Femur (tissue), 1 donor: ENCODE results near the gene PIEZO2.
"Not testable (repeated sequence)": the region's sequence is repeated elsewhere in the genome, so short reads cannot be mapped to it uniquely, and the experiment has no call there.

ENCODE experiments used
- DNase-seq: peaks from one replicate; pipeline ENCODE4 v3.0.0-alpha.2; 2017

The PIEZO2 gene

DNA sequence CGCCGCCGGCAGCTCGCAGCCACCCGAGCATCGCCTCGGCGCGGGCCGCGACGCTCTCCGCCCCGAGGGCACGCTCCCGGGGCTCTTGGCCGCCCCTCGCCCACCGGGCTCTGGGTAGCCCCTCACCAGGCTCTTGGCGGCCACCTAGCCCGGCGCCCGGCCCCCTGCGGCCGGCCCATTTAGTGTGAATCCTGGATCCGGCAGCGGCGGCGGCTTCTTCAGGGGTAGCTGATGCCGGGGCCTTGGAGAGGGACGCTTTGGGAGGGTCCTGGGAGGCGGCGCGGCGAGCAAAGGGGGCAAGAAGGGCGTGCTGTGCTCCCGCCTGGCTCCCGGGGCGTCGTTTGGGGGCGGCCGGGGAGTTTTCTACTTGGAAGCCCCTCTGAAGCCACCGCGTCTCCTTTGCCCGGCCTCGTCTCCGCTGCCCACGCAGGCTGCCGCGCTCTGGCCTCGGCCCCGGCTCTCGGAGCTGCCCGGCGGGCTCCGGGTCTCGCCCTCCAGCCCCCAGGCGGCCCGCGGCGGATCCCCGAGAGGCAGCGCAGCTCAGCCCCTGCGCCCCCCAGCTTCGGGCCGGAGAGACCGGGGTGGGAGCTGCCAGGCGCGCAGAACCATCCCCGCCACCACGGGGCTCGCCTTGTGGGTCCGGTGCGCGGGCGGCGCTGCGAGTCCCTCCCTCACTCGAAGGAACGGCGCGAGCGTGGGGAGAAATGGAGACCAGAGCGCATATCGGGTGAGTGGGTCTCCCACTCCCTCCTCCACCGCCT is 509 bp downstream of the PIEZO2 start:
- peak; percentile 48 for DNase-seq

DNA sequence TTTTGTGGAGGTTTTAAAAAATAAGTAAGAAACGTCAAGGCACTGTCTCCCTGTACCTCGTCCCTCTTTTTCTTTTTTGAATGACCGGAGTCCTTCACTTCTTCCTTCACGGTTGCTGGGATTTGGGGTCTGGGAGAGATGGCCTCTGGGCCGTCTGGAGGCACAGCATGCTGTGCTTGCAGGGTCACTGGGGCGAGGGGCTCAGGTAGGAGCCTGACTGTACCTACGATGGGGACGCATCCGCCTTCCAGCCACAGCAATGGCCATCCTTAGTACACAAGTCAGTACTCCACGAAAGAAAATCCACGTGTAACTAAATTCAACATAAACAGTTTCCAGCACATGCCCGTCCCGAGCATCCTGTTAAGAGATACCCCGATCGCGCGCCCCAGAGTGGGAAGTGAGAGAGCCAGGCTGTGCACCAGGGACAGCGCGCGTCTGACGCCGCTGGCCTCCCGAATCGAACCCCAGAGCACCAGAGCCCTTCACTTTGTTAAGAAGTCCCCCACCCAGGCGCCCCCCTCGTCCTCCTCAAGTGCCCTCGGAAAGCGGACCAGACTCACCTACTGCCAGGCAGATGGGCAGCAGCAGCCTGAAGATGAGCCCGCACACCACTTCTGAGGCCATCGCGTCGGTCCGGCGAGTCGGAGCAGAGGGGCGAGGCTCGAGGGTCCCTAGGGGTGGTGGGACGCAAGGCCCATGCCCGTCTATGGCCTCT is 1.2 kb downstream of the PIEZO2 start:
- peak; percentile 36 for DNase-seq

DNA sequence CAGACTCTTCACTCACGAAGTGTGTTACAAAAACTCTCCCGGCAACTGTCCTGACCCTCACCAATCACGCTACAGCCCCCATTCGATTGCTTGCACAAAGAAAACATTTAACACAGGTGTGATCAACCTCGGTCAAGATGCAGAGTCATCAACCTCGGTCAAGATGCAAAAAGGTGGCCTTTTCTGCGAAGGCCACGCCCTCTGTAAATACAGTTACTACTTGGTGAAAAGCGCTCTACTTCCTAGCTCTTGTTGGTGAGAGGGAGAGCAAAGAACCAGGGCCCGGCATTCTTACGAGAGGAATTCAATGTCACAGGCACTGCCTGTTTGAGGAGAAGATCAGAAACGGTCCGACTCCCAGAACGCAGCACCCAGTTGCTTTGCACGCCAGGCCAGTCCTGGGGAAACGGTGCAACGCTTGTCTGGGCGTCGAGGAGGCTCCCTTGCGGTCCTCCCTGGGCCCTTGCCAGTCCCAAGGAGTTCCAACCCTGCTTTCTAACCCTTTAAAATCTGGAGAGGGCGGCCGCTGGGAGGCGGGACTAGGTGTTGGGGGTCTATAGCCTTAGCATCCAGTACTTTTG is 1.9 kb downstream of the PIEZO2 start:
- DNase-seq, result peak; percentile 41

DNA sequence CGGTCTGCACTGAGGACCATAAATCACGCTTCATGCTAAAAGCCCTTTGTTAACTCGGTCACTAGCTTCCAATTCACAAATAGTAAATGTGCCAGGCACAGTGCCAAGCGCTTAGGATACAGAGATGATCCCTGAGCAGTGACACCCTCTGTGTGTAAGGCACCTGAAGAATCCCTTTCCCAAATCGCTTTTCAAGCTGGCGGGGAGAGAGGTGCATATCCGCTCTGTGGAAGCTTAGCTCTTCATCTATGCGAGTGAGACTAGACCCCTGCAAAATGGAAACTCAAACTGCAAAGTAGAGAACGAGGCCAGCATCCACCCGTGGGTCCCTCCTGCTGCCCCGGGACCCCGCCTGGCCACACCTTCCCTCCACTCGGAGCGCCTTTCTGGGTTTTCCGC is 2.4 kb downstream of the PIEZO2 start:
- DNase-seq, result no peak

DNA sequence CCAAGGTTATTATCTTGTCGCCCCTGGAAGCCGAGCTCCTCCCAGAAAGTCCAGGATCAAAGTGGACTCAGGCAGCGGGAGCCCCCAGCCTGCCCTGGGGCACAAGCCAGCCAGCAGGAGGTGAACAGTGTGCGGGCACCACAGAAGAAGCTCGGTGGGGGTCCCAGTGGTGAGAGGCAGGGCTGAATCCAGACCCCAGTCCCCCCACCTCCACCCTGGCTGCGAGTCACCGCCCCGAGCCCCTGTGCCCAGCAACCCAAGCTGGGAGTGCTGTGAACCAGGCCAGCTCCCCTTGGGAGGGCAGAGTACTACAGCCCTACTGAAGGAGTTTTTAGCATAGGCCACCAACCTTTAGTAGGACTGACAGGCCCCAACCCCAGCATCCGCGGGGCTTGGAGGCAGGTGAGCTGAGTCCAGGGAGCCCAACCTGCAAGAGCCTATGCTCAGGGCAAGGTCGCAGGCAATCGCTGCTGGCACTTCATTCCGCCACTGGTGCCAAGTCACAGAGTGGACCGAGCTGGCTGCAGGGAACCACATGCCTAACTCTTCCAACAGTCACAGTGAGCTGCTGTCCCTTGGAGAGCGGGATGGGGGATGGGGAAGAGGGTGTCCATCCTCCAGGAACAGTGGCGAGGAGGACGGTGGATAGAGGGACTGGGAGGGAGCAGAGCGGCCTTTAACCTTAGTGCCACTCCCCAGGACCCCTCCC is 3.0 kb downstream of the PIEZO2 start:
- DNase-seq, result no peak

DNA sequence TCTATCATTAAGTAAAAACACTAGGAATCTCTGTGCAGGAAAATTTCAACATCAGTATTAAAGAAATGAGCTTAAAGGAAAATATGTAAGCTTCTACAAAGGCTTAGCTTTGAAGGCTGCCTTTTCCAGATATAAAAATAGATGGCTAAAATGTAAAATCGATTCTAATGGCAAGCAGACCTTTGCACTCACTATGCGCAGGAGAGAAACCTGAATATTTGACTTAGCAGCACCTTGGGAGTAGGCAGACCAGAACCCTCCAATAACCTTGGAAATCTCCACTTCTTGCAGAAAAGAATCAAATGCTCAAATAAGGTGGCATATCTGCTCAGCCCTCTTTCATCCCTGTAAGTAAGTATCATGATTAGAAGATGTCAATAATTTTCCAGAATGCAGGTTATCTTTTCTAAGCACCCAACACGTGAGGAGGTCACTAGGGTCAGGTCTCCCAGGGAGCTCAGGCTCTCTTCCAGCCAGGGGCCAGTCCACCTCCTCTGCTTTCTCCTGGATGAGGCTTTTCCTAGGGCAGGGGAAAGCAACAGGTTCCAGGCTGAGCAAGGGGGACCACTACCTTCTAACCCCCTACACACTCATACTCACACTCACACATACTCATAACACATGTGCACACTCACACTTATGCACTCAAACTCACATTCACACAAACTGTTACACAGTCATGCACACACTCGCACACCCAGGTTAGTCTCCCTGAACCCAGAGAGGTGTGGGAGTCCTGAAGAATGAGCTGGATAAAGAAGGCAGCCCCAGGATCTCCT is 3.8 kb downstream of the PIEZO2 start:
- no peak for DNase-seq

DNA sequence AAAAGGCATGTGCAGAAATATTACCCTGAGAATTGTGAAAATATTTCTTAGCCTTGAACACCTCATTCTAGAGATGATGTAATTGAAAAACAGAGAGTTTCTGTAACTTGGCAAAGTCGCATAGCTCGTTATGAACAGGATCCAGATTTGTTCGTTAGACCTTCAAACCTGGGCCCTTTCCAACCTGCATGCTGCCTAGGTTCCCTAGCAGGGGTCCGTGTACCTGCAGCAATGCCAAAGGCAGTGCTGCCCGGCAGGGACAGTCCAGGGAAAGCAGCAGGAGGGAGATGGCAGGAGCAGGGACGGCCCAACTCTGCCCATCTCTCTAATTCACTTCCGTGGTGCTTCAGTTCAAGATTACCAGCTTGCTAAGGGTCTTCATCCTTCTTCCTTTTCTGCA is 12.0 kb downstream of the PIEZO2 start:
- no peak for DNase-seq

DNA sequence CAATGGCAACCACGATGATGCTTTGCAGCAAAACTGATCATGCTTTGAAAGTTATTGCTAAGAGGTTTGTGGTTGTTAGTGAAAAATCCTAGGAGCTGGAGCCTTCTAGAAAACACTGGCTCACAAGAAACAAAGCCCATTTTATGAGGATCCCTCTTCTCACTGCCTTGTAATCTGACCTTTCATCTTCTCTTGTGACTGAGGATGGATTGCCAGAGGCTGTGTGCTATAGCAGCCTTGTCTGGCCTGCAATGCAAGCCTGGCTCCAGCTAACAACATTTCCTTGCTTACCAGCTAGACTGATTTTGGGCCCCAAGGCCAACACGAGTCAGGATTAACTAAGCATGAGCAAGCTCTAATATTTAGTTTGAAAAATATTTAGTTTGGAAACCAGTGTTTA is 13.1 kb downstream of the PIEZO2 start:
- DNase-seq, result no peak

DNA sequence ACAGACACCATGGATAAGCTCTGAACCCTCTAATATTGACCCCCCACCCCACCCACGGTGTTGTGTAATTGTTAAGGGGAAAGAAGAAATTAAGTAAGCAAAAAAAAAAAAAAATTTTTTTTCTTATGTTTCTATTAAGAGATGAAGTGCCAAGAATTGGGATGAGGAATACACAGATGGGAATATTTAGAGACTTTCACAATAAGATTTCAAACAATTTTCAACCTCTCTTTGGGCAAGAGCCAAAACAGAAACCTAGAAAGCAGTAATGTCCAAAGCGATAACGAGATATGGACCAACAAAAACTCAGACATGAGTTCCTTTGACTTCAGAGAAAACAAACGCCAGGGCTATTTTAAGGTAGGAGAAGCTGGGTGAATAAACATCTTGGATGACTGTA is 14.4 kb downstream of the PIEZO2 start:
- DNase-seq, result no peak

DNA sequence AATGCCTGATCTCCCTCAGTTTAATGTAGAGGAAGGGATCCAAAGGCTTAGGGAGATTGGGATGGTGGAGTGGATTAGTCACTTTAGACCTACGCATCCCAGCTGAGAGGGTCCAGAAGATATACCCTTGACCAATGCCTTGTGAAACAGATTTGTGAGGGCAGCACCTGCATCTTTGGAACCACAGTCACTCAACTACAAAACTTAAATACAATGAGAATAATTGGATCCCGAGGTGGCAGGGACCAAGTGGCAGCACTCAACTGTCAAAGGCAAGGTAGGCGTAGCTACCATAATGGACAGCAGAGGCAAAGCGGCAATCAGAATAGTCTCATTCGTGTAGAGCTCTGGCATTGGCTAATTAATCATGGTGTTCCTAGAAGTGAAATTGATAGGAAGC is 20.3 kb downstream of the PIEZO2 start:
- not testable (repeated sequence) for DNase-seq

DNA sequence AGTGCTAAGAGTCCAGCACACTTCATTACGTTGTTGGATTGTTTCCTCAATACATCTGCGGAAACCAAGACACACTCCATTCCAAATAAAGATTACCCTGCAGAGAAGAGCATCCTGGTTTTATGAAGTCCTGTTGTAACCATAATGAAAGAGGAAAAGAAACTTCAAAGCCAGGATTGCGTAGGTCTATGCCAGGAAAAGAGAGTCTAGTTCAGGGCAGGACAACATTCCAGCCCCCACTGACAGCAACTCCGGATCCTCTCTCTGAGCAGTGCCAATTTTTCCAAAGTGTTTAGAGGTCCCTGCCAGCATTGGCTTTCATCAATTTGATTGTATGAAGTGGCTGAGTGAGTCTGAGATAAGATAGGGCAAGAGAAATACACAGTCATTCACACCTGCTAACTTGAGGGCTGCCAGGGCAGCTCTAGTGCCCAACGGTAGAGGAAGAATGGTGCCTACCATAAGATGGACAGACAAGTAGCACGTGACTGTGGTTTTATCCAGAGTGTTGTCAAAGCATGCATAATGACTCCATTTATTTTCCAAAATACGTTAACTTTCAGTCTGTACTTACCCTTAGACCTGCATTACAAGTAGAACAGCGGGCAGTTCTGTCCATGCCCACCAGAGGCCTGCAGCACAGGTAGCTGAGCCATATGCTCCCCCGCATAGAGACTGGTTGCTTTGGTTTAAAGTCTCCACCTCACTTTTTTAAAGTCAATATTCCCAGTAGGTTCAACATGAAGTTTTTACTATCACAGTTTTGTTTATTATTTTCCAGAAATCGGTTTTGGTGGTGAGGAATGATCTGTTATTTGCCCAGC is 23.7 kb downstream of the PIEZO2 start:
- no peak for DNase-seq

DNA sequence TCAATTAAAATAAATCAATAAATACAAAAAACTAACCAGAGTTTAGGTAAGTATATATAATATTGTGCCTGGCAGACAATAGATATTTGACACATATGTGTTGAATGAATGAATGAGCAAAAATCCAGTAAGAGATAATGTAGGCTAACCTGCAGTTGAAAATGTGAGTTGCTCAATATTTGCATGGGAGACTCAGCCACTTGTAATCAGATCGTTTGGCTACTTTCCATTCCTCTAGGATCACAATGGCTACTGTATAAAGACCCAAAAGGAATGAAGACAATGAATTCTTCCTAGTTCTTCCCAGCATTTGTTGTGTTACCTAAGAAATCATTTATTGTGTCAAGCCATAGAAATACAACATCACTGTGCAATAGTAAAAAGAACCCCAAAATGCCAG is 25.3 kb downstream of the PIEZO2 start:
- no peak for DNase-seq

DNA sequence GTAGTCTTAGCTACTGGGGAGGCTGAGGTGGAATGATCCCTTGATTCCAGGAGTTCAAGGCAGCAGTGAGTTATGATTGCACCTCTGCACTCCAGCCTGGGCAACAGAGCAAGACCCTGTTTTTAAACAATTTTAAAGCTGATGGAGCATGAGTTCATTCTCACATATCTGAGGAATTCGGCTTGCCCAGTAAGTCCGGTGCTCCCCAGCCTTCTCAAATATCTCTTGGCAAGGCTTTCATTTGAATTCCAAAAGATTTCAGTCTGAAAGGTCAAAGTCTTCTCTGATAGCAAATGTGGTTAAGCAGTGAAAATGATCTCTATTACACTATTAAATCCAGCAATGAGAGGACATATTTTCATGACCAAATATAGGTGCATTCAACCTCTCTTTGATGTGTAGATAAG is 27.9 kb downstream of the PIEZO2 start:
- DNase-seq, result no peak

DNA sequence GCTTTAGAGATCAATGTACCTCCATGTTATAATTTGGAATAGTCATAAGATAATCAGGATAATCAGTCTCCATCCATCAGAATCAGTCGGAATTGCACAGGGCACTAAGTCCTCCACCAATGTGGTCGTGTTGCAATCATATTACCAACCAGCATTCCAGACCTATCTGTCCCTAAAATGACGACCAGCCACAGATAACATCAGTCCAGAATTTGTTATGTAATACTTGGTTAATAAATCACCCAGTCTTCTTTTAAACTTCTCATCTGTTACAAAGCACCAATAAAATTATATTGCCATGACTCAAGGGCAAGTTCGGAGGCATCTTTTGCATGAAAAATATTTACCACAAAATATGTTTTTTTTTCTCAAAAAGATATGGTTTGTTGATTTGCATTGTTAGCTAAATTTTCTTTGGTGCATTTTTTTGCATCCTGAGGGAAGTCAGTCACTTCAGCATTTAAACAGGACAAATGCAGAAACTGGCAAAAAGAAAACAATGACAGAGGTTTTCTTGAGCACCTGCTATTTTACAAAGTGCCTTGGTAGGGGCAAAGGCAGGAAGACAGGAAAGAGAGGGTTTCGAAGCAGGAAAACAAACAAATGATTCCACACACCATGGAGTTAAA is 29.3 kb downstream of the PIEZO2 start:
- DNase-seq, result no peak

DNA sequence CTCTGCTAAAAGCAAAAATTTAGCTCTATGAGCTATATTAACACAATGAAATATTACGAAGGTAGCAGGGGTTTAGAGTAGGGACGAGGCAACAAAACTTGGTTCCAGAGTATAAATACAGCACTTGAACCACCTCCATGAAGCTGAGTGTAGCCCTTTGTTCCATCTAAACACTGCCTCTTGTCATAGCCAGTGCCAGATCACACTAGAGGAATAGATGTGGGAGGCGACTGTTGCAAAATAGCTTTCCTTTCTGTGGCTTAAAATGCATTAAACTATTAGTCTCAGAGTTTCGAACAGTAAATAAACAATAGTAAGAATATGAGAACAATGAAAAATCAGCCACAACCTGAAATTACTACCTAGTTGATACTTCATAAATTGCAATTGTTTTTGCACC is 29.8 kb downstream of the PIEZO2 start:
- no peak for DNase-seq

DNA sequence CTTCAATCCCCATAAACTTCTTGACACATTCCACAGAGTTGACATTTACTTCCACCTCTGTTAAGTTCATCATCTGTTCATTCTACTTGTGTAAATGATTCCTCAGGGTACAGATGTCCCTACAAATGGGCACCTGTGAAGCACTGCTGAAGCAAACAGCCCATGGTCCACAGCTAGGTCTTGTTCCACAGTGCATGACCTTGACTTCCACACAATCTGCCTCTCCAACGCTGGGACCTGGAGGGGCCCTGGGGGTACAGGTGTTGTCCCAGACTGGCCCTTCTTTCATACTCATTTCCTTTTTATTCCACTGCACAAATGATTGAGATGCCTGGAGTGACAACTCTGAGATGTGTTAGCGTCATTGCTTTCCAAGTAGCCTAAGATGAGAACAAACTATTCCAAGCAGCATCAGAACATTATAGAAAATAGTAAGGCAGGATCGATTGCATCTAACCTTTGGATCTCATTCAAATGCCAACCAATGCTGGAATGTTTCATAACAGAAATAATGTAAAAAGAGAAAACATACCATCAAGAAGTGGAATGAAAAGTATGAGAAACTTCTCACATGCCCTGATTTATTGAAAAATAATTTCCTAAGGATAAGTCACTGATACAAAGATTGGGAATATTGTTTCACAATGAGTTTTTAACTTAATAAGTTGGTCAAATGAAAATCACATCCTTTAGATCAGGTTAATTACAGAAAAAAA is 31.2 kb downstream of the PIEZO2 start:
- DNase-seq, result no peak

DNA sequence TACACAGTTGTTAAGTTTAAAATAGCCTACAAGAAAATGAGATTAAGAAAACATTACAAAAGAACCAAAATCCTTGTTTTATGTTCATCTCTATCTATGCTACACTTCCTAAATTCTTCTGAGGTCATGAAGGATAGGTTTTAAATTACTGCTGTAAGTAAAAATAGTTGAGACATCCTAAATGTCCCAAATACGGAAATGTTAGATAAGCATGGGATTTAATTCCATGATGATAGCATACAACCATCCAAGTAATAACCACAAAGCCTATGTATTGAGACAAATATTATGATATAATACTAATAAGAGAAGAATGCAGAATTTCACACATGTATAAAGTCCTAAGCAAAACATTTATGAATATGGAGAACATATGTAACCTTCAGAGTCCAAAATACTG is 34.1 kb downstream of the PIEZO2 start:
- DNase-seq, result no peak

DNA sequence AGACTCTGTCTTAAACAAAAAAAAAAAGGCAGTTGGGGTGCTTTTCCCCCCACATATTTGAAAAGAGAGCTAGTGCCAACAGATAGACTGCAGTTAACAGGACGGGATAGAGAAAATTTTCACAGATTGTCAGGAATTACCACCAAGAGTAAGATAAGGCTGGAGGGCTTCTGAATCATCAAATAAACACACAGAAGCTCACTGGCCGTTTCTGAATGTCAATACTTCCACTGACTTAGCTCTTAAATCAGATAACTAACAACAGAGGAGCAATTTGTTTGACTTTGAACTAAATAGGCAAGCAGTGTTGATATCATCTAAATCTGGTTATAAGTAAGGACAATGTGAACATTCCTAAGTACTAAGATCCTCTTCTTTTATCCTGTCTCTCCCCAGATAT is 34.7 kb downstream of the PIEZO2 start:
- no peak for DNase-seq

DNA sequence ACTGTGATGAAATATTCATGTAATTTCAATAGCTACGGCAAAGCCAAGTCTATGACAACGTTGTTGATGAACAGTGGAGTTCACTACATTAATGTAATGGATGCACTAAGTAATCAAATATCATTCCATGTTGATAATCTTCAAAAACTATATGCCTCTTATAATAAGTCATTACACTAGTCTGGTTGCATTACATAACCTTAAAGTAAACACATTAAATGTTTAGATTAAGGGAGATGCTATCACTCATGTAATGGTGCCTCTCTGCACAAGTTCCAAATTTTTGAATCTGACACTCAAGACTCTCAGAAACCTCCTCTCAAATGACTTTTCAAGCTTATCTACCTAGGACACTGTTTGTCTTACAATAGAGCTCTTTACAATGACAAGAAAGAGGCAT is 35.4 kb downstream of the PIEZO2 start:
- no peak for DNase-seq

DNA sequence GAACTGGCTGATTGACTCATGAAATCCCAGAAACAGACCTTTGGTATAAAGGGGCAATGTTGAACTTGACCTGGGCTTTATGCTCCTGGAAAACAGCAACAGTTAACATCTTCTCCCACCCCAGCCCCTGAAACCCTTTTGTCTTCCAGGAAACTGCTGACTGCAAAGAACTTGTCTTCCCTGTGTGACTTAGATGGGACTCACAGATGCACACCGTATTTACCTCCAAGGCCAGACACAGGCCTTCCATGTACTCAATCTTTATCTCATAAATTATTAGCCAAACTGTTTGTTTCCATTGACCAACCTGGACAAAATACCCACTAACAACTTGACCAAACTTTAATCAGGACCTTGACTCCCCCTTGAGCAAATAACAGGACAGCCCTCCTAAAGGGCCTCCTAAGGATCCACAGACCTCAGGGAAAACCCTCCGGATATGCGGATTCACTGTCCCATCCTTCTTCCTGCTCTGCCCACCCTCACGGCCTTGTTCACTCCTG is 36.3 kb downstream of the PIEZO2 start:
- no peak for DNase-seq

DNA sequence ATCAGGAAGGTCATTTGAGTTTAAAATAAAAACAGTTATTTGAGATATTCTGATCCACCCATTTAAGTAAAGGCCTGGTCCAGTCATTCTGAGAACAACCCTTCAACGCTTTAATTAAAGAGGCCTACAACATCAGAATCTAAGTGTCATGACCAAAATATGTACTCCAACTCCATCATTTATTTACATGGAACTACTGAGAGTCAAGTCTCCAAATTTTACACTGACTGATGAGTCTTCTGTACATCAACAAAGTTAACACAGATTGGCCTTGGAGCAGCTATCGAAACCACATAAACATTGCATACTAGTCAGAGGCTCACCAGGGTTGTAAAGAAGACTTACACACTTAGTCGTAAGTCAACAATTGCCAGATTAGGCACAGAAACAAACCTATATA is 37.1 kb downstream of the PIEZO2 start:
- no peak for DNase-seq
